IMR-90 (cell line): ENCODE measurements around the gene DALRD3. TPM values are rescaled to one million over a fixed set of nuclear protein-coding genes. Genes with fewer than 3 reads are reported as not detected.

Source experiments
- ATAC-seq: fragments of 200-7000 bp; cut with Tn5 transposase; 2 replicates; pipeline ENCODE4 v1.9.1; 2020; ENCODE audit warnings: low read depth, mild to moderate bottlenecking, moderate library complexity
- BruUV-seq: library from RNA; stranded (reverse); fragments of 400-500 nt; replicated peaks from 2 replicates; lab custom pipeline; 2021; lab: Mats Ljungman, UMichigan
- CTCF ChIA-PET: fragments of 300-600 bp; formaldehyde crosslinking; extraction: SDS; loops from one replicate; lab custom pipeline; 2021; ENCODE audit warnings: antibody characterized with exemption; lab: Yijun Ruan, JAX
- POLR2A ChIA-PET: fragments of 300-600 bp; sonication (Branson Sonifier 250); formaldehyde crosslinking; loops from one replicate; lab custom pipeline; 2022; ENCODE audit warnings: antibody characterized with exemption; ENCODE audit not compliant: unreplicated experiment; lab: Charles Lee
- DNase-seq: peaks from one replicate; pipeline ENCODE4 v3.0.0; 2013
- H2AFZ ChIP-seq: replicated peaks from 2 replicates; pipeline ENCODE3; 2013; ENCODE audit warnings: low read length, mild to moderate bottlenecking; ENCODE audit not compliant: poor library complexity
- H2AK5ac ChIP-seq: 2 replicates; pipeline ENCODE4 v1.6.1; 2013; ENCODE audit warnings: low read depth, low read length, inconsistent platforms
- H2AK9ac ChIP-seq: replicated peaks from 2 replicates; pipeline ENCODE3; 2013; ENCODE audit warnings: mild to moderate bottlenecking, low read depth, low read length, moderate library complexity; ENCODE audit not compliant: poor library complexity
- H2BK120ac ChIP-seq: 2 replicates; pipeline ENCODE4 v1.6.1; 2013; ENCODE audit warnings: low read depth, low read length, inconsistent platforms
- H2BK15ac ChIP-seq: 3 replicates; pipeline ENCODE4 v1.6.1; 2013; ENCODE audit warnings: low read depth, low read length, inconsistent platforms
- H2BK20ac ChIP-seq: 2 replicates; pipeline ENCODE4 v1.6.1; 2013; ENCODE audit warnings: low read depth, mild to moderate bottlenecking, inconsistent platforms, low read length, moderate library complexity
- H2BK5ac ChIP-seq: 2 replicates; pipeline ENCODE4 v1.6.1; 2013; ENCODE audit warnings: mild to moderate bottlenecking, low read depth, low read length, inconsistent platforms; ENCODE audit not compliant: poor library complexity, severe bottlenecking
- H3K14ac ChIP-seq: replicated peaks from 2 replicates; pipeline ENCODE4 v1.6.1; 2013; ENCODE audit warnings: low read depth, low read length, inconsistent platforms
- H3K18ac ChIP-seq: 2 replicates; pipeline ENCODE4 v1.6.1; 2013; ENCODE audit warnings: low read depth, low read length, control low read depth
- H3K23ac ChIP-seq: 2 replicates; pipeline ENCODE4 v1.6.1; 2013; ENCODE audit warnings: low read depth, low read length, inconsistent platforms
- H3K27ac ChIP-seq: 2 replicates; pipeline ENCODE4 v1.5.1; 2013; ENCODE audit warnings: mild to moderate bottlenecking, control low read depth, low read length; ENCODE audit not compliant: insufficient read depth
- H3K27me3 ChIP-seq: 2 replicates; pipeline ENCODE4 v1.6.1; 2013; ENCODE audit warnings: low read length; ENCODE audit not compliant: control insufficient read depth, insufficient read depth
- H3K36me3 ChIP-seq: 2 replicates; pipeline ENCODE4 v1.6.1; 2013; ENCODE audit warnings: low read length, mixed read lengths; ENCODE audit not compliant: control insufficient read depth, insufficient read depth
- H3K4ac ChIP-seq: 2 replicates; pipeline ENCODE4 v1.6.1; 2013; ENCODE audit warnings: low read depth, low read length, inconsistent platforms
- H3K4me1 ChIP-seq: 2 replicates; pipeline ENCODE4 v1.6.1; 2013; ENCODE audit warnings: low read length, mixed read lengths; ENCODE audit not compliant: control insufficient read depth, insufficient read depth
- H3K4me2 ChIP-seq: 2 replicates; pipeline ENCODE4 v1.6.1; 2013; ENCODE audit warnings: low read depth, mild to moderate bottlenecking, control low read depth, low read length, moderate library complexity
- H3K4me3 ChIP-seq: 2 replicates; pipeline ENCODE4 v1.5.1; 2013; ENCODE audit warnings: low read depth, mild to moderate bottlenecking, control low read depth, low read length, moderate library complexity; ENCODE audit not compliant: insufficient read depth
- H3K56ac ChIP-seq: 2 replicates; pipeline ENCODE4 v1.6.1; 2013; ENCODE audit warnings: low read length, inconsistent platforms; ENCODE audit not compliant: insufficient read depth; ENCODE audit errors: extremely low read depth
- H3K79me1 ChIP-seq, 2 experiments: 2 replicates each; pipeline ENCODE4 v1.6.1; 2013; ENCODE audit warnings: low read length in 2 of 2, inconsistent platforms in 1 of 2, low read depth in 1 of 2
- H3K9ac ChIP-seq: 2 replicates; pipeline ENCODE4 v1.6.1; 2013; ENCODE audit warnings: low read depth, low read length, control low read depth
- H3K9me1 ChIP-seq: 2 replicates; pipeline ENCODE4 v1.6.1; 2013; ENCODE audit warnings: low read length, inconsistent platforms; ENCODE audit not compliant: insufficient read depth
- H3K9me3 ChIP-seq: 2 replicates; pipeline ENCODE4 v1.6.1; 2013; ENCODE audit warnings: low read length; ENCODE audit not compliant: control insufficient read depth, insufficient read depth
- H4K20me1 ChIP-seq: 2 replicates; pipeline ENCODE4 v1.6.1; 2013; ENCODE audit warnings: low read length, inconsistent platforms; ENCODE audit not compliant: insufficient read depth
- H4K5ac ChIP-seq: 2 replicates; pipeline ENCODE4 v1.6.1; 2013; ENCODE audit warnings: mild to moderate bottlenecking, low read depth, low read length, control low read depth
- H4K8ac ChIP-seq, 2 experiments: 2 replicates each; pipeline ENCODE4 v1.6.1; 2013; ENCODE audit warnings: low read depth in 2 of 2, low read length in 2 of 2, control low read depth in 1 of 2, inconsistent platforms in 1 of 2
- H4K91ac ChIP-seq: 2 replicates; pipeline ENCODE4 v1.6.1; 2013; ENCODE audit warnings: low read depth, low read length, inconsistent platforms; ENCODE audit not compliant: insufficient read depth
- CEBPB ChIP-seq: IDR thresholded peaks from 2 replicates; pipeline ENCODE4 v1.6.1; 2012; ENCODE audit warnings: low read depth, low read length, improper control_type of control experiment
- CHD1 ChIP-seq: IDR thresholded peaks from 2 replicates; pipeline ENCODE4 v1.6.1; 2012; ENCODE audit warnings: low read depth, low read length, improper control_type of control experiment
- FOS ChIP-seq: fragments of 150-350 bp; IDR thresholded peaks from 2 replicates; pipeline ENCODE4 v1.6.1; 2016; ENCODE audit warnings: low read depth, low read length
- MAZ ChIP-seq: IDR thresholded peaks from 2 replicates; pipeline ENCODE4 v1.6.1; 2012; ENCODE audit warnings: low read depth, mild to moderate bottlenecking, low read length, improper control_type of control experiment, moderate library complexity, borderline replicate concordance
- NFE2L2 ChIP-seq: fragments of 150-350 bp; IDR thresholded peaks from 2 replicates; pipeline ENCODE4 v1.6.1; 2016; ENCODE audit warnings: low read depth, mild to moderate bottlenecking, low read length
- POLR2A ChIP-seq: IDR thresholded peaks from 2 replicates; pipeline ENCODE4 v1.6.1; 2012; ENCODE audit warnings: mild to moderate bottlenecking, low read depth, low read length
- RAD21 ChIP-seq: IDR thresholded peaks from 2 replicates; pipeline ENCODE4 v1.6.1; 2012; ENCODE audit warnings: low read length, improper control_type of control experiment
- RFX5 ChIP-seq: IDR thresholded peaks from 2 replicates; pipeline ENCODE4 v1.8.0; 2012; ENCODE audit warnings: low read depth, mild to moderate bottlenecking, low read length, moderate library complexity
- WGBS, 2 experiments: methylation state at CpG; one replicate each; pipeline versions ENCODE4 v1.1.5 to v1.1.7; 2013; ENCODE audit warnings: missing lambda C conversion rate in 2 of 2; ENCODE audit not compliant: insufficient read length in 1 of 2; ENCODE audit errors: extremely low coverage in 2 of 2; 5-methylcytosine and 5-hydroxymethylcytosine counted together
- dilution Hi-C: fragments of 300-500 bp; cut with HindIII; formaldehyde crosslinking; loops from one replicate; pipeline ENCODE4 v1.14.3; 2018; ENCODE audit warnings: low sequenced_read_pairs; ENCODE audit not compliant: unreplicated experiment
- in situ Hi-C: fragments of 300-500 bp; cut with MboI; formaldehyde crosslinking; loops from 3 replicates; pipeline ENCODE4 v1.14.3; 2019; ENCODE audit warnings: low sequenced_read_pairs, inconsistent platforms, mixed read lengths
- intact Hi-C: fragments of 100-400 bp; cut with micrococcal nuclease; formaldehyde crosslinking; loops from 2 replicates; pipeline ENCODE4 v1.10.0; 2022
- polyA plus RNA-seq, 3 experiments: library from polyadenylated mRNA; depleted of rRNA; stranded (reverse); fragments of >200 nt; gene quantifications; 2 replicates each; pipeline ENCODE4 v1.2.3, GENCODE V29; 2012; ENCODE audit warnings: low replicate concordance in 1 of 3
- total RNA-seq: library from RNA; depleted of rRNA; stranded (reverse); fragments of >200 nt; gene quantifications from 2 replicates; pipeline ENCODE4 v1.2.3, GENCODE V29; 2012
- TF ChIP-seq, protein P1 (sequence below): fragments of 150-350 bp; IDR thresholded peaks from 2 replicates; pipeline ENCODE4 v1.6.1; 2016; ENCODE audit warnings: low read depth, mild to moderate bottlenecking, low read length, moderate library complexity, borderline replicate concordance
- TF ChIP-seq, protein P2 (sequence below): conservative IDR thresholded peaks from 2 replicates; pipeline ENCODE4 v1.5.1; 2012; ENCODE audit warnings: mild to moderate bottlenecking, low read depth, low read length, improper control_type of control experiment
- TF ChIP-seq, protein P3 (sequence below): fragments of 150-350 bp; IDR thresholded peaks from 2 replicates; pipeline ENCODE4 v1.6.1; 2017; ENCODE audit warnings: mild to moderate bottlenecking, antibody characterized with exemption, low read length, low read depth

Gene DALRD3
- total and polyA plus RNA-seq, 2 of the 4 experiments (the other 2 are of a cell fraction): 27.8 to 42.2 TPM

DNA sequence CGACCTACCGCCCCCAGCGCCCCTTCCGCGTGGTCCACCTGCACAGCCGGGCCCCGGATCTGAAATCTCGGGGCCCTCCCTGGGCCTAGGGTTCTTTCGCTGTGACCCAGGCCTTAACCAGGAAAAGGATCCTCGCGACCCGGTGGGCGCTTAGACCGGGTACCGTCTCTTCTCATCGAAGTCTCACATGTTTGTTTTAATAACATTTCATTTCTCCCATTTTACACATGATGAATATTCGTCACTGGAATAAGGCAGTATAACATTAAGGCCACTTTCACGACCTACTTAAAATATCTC lies 277 bp upstream of the DALRD3 start:
- in situ Hi-C loops: no loop called here
- no peak overlapping the region for H2BK20ac ChIP-seq
- dilution Hi-C loops: no loop called here
- ChIA-PET CTCF (no interaction called here), POLR2A (interaction anchor here (2.4 kb wide), 1 partner anchor 11 kb away, joined by 13 read pairs; the partner anchor contains the start of gene WDR6)
- H4K8ac ChIP-seq: peak overlapping the region; percentile 44 to 98
- H3K4ac ChIP-seq: peak overlapping the region; percentile 90
- peak overlapping the region; percentile 34 for H3K27ac ChIP-seq
- WGBS, 2 experiments: 7% methylated on average over 12 of the region's 18 CpGs; no CpG with 5 or more reads in 1 of the 2 experiments
- H4K91ac ChIP-seq: peak overlapping the region; percentile 41; the same call in 1 of the 2 replicates
- H2BK15ac ChIP-seq: no peak overlapping the region
- no TSS peak for BruUV-seq
- intact Hi-C loops: no loop called here
- H3K9me3 ChIP-seq: no peaks in the 10 kb centered on the region
- peaks cover 29% of the 10 kb centered on the region for H3K36me3 ChIP-seq
- H2AFZ ChIP-seq: peak overlapping the region; percentile 98
- ATAC-seq (no peak), DNase-seq (no peak)
- peak overlapping the region; percentile 89 for H3K14ac ChIP-seq
- H3K18ac ChIP-seq: no peak overlapping the region
- H3K23ac ChIP-seq: peak overlapping the region; percentile 45; the same call in 1 of the 2 replicates
- peaks cover 19 to 80% of the 10 kb centered on the region in 2 experiments; a peak in 3 of 4 replicates for H3K79me1 ChIP-seq
- peak overlapping the region; percentile 74 for H2BK5ac ChIP-seq
- peaks cover 22% of the 10 kb centered on the region for H4K20me1 ChIP-seq
- H3K4me2 ChIP-seq: peak overlapping the region; percentile 96
- H2AK9ac ChIP-seq: peak overlapping the region; percentile 97
- peak overlapping the region; percentile 45 for H3K9ac ChIP-seq
- no peaks in the 10 kb centered on the region for H3K27me3 ChIP-seq
- H4K5ac ChIP-seq: peak overlapping the region; percentile 74
- peak overlapping the region; percentile 95 for H3K4me3 ChIP-seq
- H3K4me1 ChIP-seq: peaks cover 11% of the 10 kb centered on the region
- TF ChIP-seq MAZ: no peak
- no peak for TF ChIP-seq RFX5
- TF ChIP-seq, protein P1, sequence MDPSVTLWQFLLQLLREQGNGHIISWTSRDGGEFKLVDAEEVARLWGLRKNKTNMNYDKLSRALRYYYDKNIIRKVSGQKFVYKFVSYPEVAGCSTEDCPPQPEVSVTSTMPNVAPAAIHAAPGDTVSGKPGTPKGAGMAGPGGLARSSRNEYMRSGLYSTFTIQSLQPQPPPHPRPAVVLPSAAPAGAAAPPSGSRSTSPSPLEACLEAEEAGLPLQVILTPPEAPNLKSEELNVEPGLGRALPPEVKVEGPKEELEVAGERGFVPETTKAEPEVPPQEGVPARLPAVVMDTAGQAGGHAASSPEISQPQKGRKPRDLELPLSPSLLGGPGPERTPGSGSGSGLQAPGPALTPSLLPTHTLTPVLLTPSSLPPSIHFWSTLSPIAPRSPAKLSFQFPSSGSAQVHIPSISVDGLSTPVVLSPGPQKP: no peak
- no peak for TF ChIP-seq CEBPB
- no peak for TF ChIP-seq NFE2L2
- TF ChIP-seq, protein P2, sequence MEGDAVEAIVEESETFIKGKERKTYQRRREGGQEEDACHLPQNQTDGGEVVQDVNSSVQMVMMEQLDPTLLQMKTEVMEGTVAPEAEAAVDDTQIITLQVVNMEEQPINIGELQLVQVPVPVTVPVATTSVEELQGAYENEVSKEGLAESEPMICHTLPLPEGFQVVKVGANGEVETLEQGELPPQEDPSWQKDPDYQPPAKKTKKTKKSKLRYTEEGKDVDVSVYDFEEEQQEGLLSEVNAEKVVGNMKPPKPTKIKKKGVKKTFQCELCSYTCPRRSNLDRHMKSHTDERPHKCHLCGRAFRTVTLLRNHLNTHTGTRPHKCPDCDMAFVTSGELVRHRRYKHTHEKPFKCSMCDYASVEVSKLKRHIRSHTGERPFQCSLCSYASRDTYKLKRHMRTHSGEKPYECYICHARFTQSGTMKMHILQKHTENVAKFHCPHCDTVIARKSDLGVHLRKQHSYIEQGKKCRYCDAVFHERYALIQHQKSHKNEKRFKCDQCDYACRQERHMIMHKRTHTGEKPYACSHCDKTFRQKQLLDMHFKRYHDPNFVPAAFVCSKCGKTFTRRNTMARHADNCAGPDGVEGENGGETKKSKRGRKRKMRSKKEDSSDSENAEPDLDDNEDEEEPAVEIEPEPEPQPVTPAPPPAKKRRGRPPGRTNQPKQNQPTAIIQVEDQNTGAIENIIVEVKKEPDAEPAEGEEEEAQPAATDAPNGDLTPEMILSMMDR: no peak
- no peak for TF ChIP-seq CHD1
- no peak for TF ChIP-seq POLR2A
- TF ChIP-seq FOS: no peak
- TF ChIP-seq RAD21: no peak
- TF ChIP-seq, protein P3, sequence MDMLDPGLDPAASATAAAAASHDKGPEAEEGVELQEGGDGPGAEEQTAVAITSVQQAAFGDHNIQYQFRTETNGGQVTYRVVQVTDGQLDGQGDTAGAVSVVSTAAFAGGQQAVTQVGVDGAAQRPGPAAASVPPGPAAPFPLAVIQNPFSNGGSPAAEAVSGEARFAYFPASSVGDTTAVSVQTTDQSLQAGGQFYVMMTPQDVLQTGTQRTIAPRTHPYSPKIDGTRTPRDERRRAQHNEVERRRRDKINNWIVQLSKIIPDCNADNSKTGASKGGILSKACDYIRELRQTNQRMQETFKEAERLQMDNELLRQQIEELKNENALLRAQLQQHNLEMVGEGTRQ: no peak
- H3K56ac ChIP-seq: peak overlapping the region; percentile 51; the same call in 1 of the 2 replicates
- H2AK5ac ChIP-seq: peak overlapping the region; percentile 82
- H2BK120ac ChIP-seq: no peak overlapping the region
- peaks cover 9% of the 10 kb centered on the region for H3K9me1 ChIP-seq
